Measurements from ENCODE around the gene MAP2K7. TPM values are rescaled to one million over a fixed set of nuclear protein-coding genes. Genes with fewer than 3 reads are reported as not detected.

The MAP2K7 gene
- total RNA-seq, 1 donor from 2014 or later: 15.0 TPM

DNA sequence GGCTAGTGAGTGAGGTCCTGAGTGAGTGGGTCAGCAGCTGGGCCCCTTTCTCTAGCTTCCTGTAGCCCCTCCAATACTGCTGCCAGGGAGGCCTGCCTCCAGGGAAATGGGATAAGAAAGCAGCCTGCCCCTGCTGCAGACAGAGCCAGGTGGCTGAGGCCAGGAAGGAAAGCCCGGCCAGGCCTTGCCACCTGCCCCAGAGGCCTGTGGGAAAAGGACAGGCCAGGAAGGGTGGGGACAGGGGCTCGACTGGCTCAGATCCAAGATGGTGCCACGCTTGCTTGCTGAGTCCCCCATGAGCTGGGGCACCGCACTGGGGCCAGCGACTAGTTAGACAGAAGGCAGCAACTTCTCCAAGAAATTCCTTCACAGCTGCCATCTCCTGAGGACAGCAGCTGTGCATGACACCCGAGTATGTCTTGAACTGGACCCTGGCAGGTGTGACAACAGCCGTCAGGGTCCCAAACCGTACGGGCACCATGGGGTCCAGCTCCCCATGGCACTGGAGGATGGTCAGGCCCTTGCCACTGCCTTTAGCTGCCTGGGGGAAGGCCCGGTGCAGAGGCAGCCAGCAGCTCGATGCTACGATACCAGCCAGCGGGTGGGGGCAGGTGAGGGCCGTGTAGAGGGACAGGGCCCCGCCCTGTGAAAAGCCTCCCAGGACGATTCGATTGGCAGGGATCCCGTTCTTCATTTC is 24.4 kb upstream of the MAP2K7 start:
- no peak overlapping the region for H3K4me3 ChIP-seq (ENCODE audit: low read depth, low read length)
- DNase-seq (ENCODE audit: low read depth): no peak
- no peaks in the 10 kb centered on the region for H3K36me3 ChIP-seq (ENCODE audit: control insufficient read depth, insufficient read depth, low read length)
- TF ChIP-seq CTCF (IDR thresholded peaks at IDR 0.05; ENCODE audit: insufficient read depth, low read length, poor library complexity, severe bottlenecking): no peak
- H3K27me3 ChIP-seq (ENCODE audit: control insufficient read depth, insufficient read depth, low read length): peaks cover 9% of the 10 kb centered on the region

- TF ChIP-seq CTCF (IDR thresholded peaks at IDR 0.05; ENCODE audit: insufficient read depth, low read length, poor library complexity, severe bottlenecking): no peak
Measured at GRCh38 chr19:7879836-7880235, 23.8 kb upstream of the MAP2K7 start.

DNA sequence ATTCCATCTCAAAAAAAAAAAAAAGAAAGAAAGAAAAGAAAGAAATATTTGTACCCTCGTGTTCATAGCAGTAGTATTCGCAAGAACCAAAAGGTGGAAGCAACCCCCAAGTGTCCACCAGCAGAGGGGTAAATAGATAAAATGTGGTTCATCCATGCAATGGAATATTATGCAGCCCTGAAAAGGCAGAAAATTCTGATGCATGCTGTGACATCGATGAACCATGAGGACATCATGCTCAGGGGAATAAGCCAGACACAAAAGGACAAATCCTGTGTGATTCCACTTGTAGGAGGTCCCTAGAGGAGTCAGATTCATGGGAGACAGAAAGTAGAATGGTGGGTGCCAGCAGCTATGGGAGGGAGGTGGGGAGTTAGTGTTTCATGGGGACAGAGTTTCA is 21.8 kb upstream of the MAP2K7 start:
- DNase-seq (ENCODE audit: low read depth): no peak
- Histone ChIP-seq H3K36me3 (ENCODE audit: control insufficient read depth, insufficient read depth, low read length) (no peaks in the 10 kb centered on the region), H3K4me3 (ENCODE audit: low read depth, low read length) (no peak overlapping the region), H3K27me3 (ENCODE audit: control insufficient read depth, insufficient read depth, low read length) (no peaks in the 10 kb centered on the region)
- no peak for TF ChIP-seq CTCF (IDR thresholded peaks at IDR 0.05; ENCODE audit: insufficient read depth, low read length, poor library complexity, severe bottlenecking)

More at GRCh38 chr19:7879836-7880235, 23.8 kb upstream of the MAP2K7 start:
- Histone ChIP-seq H3K4me3 (ENCODE audit: low read depth, low read length) (no peak overlapping the region), H3K36me3 (ENCODE audit: control insufficient read depth, insufficient read depth, low read length) (no peaks in the 10 kb centered on the region), H3K27me3 (ENCODE audit: control insufficient read depth, insufficient read depth, low read length) (peaks cover 4% of the 10 kb centered on the region)
- no peak for DNase-seq (ENCODE audit: low read depth)

DNA sequence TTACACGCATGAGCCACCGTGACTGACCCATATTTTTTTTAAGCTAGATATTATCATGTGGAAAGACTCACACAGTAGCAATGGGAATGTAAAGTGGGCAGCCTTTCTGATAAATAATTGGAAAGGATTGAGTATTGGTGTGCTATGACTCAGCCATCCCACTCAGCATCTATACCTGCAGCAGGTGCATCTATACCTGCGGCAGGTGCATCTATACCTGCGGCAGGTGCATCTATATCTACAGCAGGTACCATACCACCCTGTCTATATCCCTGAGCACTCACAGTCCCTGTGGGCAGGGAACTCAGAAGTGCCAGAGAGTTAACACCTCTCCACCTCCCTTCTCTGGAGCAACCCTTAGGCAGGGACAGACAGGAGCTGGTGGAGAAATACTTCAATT is 20.6 kb upstream of the MAP2K7 start:
- no peak for DNase-seq (ENCODE audit: low read depth)
- Histone ChIP-seq H3K27me3 (ENCODE audit: control insufficient read depth, insufficient read depth, low read length) (no peaks in the 10 kb centered on the region), H3K4me3 (ENCODE audit: low read depth, low read length) (no peak overlapping the region), H3K36me3 (ENCODE audit: control insufficient read depth, insufficient read depth, low read length) (no peaks in the 10 kb centered on the region)
- no peak for TF ChIP-seq CTCF (IDR thresholded peaks at IDR 0.05; ENCODE audit: insufficient read depth, low read length, poor library complexity, severe bottlenecking)

DNA sequence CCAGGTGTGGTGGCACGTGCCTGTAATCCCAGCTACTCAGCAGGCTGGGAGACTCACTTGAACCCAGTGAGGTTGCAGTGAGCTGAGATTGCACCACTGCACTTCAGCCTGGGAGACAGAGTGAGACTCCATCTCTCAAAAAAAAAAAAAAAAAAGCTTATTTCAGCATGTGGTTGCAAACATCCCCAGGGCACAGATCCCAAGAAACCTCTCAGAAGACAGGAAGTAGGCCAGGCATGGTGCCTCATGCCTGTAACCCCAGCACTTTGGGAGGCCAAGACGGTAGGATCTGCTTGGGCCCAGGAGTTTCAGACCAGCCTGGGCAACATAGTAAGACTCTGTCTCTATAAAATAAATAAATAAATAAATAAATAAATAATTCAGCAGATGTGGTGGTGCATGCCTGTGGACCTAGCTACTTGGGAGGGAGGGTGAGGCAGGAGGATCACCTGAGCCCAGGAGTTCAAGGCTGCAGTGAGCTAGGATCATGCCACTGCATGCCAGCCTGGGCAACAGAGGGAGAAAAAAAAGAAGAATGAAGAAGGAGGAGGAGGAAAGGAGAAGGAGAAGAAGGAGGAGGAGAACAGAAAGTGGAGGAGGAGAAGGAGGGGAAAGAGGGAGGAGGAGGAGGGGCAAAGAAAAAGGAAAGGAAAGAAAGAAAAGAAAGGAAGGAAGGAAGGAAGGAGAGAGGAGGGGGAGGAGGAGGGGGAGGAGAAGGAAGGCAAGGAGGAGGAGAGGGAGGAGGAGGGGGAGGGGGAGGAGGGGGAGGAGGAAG is 19.7 kb upstream of the MAP2K7 start:
- no peak for DNase-seq (ENCODE audit: low read depth)
- Histone ChIP-seq H3K27me3 (ENCODE audit: control insufficient read depth, insufficient read depth, low read length) (no peaks in the 10 kb centered on the region), H3K36me3 (ENCODE audit: control insufficient read depth, insufficient read depth, low read length) (no peaks in the 10 kb centered on the region), H3K4me3 (ENCODE audit: low read depth, low read length) (no peak overlapping the region)
- no peak for TF ChIP-seq CTCF (IDR thresholded peaks at IDR 0.05; ENCODE audit: insufficient read depth, low read length, poor library complexity, severe bottlenecking)
